Measurements from ENCODE around the gene ARMC7.
"Not testable (repeated sequence)": the region's sequence is repeated elsewhere in the genome, so short reads cannot be mapped to it uniquely, and the experiment has no call there.

Gene ARMC7

DNA sequence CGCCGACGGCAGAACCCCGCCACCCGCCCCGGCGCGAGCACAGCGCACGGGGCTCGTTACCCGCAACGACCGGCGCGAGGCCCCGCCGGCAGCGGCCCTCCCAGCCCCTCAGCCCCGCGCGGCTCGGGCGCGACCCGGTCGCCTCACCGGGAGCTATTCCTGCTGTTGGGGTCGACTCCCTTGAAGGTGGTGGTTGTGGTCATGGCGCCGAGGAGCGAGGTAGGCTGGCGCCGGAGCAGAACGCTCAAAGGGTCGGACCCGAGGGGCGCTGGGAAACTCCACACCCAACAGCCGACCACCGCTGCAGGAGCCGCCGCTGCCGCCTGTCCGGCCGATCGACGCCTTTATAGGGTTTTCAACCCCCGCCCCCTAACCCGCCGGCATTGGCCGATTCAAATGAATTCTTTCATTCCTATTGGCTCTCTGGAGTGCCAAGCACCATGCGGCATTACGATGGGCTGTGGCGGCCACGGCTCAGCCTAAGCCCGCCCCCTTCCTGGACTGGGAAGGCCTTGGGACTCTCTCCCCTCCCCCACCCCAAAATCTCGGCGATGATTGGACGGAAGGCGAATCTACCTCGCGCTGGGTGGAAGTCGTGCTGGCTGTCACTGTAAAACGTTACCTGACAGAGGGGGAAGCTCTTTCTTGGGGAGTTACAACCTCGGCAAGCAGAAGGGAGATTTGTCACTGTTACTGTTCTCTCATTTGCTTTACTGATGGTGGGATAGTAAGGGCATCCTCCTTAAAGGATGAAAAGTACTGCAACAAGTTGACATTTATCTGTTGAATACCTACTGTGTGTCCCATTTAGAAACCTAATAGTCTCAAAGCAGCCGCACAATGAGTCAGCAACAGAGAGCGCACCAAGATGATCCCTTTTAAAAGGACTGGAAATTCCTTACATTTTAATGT is 44.7 kb downstream of the ARMC7 start, which contains the start of gene JPT1:
TSS of gene JPT1 (minus strand) at position 318 of the 912 bp plus-strand sequence. CDS start at position 203, 115 bp downstream.
- peak; percentile 91 to 99 (median 96) for DNase-seq

DNA sequence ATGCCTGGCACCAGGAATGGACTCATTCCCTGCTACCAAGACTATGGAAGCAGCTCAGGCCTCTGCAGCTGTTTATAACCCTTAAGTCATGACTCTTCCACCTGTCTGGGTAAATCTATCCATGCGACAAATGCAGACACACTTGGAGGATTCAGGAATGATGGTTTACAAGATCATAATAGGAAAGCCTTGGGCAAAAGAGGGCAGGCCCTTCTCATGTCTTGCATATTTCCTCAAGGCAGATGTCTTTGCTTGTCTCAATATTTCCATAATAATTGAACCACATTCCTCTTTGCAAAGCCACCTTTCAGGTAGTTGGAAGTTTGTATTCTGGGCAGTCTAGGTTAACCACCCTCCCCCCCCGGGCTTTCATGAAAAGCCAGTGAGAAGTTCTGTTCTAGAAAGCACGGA is 45.4 kb downstream of the ARMC7 start:
- DNase-seq = no peak

DNA sequence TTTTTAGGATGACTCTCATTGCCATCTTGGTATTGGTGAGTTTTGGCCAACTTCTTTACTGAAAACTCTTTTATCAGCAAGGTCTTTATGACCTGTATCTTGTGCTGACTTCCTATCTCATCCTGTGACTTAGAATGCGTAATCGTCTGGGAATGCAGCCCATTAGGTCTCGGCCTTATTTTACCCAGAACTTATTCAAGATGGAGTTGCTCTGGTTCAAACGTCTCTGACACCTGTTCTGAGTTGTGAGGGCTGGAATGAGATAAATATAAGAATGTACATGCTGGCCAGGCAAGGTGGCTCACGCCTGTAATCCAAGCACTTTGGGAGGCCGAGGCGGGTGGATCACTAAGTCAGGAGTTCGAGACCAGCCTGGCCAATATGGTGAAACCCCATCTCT is 48.7 kb downstream of the ARMC7 start:
- DNase-seq = not testable (repeated sequence)

DNA sequence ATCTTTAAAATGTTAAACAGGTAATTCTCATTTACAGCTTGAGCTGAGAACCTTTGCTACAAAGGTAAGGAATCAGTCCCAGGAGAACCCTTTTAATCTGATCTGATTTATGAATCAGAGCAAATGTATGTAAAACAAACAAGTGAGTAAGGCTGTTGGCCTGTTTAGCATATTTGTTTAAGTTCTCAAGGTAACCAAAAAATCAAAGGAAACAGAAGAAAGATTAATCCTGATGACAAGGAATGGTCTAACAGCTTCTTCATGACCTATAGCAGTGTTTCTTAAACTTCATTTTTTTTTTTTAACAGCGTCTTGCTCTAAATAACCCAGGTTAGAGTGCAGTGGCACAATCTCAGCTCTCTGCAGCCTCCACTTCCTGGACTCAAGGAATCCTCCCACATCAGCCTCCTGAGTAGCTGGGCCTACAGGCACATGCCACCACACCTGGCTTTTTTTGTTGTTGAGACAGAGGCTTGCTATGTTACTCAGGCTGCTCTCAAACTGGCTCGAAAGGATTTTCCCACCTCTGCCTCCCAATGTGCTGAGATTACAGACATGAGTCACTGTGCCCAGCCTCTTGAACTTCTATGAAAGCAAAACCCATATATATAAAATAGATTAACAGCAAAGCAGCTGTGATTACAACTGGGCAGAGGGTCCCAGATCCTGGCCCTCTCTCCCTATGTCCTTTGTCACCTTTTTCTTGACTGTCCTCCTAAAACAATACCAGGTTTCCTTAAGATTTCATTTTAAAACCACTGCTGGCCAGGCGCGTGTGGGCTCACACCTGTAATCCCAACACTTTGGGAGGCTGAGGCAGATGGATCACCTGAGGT is 49.6 kb downstream of the ARMC7 start:
- no peak for DNase-seq

DNA sequence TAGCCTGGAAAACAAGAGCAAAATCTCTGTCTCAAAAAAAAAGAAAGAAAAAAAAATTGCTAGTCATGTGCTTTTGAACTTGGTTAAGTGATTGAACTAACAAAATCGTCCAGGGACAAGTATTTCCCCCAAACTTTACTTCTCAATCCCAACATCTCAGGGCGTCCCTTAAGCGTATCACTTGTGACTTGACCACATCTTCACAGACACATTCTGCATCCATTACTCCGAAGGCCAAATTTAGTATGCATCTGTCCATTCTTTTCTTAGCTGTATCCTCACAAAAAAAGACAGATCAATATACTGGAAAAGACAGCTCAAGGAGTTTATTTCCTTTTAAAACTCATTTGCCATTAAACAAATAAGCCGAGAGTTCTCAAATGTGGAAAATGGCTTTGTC is 50.4 kb downstream of the ARMC7 start:
- DNase-seq = no peak

DNA sequence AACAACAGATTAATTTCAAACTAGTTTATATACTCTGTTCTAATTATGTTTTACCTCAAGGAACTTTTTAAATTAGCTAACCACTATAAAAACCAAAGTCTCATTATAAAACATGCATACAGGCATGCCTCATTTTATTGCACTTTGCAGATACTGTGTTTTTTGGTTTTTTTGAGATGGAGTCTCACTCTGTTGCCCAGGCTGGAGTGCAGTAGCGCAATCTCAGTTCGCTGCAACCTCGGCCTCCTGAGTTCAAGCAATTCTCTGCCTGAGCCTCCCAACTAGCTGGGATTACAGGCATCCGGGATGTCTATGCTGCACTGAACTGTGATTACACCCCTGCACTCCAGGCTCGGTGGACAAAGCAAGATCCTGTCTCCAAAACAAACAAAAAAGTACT is 53.3 kb downstream of the ARMC7 start:
- DNase-seq = no peak

DNA sequence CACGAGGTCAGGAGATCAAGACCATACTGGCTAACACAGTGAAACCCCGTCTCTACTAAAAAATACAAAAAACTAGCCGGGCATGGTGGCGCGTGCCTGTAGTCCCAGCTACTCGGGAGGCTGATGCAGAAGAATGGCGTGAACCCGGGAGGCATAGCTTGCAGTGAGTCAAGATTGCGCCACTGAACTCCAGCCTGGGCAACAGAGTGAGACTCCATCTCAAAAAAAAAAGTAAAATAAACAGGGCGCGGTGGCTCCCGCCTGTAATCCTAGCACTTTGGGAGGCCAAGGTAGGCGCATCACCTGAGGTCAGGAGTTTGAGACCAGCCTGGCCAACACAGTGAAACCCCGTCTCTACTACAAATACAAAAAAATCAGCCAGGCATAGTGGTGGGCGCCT is 54.8 kb downstream of the ARMC7 start:
- not testable (repeated sequence) for DNase-seq

DNA sequence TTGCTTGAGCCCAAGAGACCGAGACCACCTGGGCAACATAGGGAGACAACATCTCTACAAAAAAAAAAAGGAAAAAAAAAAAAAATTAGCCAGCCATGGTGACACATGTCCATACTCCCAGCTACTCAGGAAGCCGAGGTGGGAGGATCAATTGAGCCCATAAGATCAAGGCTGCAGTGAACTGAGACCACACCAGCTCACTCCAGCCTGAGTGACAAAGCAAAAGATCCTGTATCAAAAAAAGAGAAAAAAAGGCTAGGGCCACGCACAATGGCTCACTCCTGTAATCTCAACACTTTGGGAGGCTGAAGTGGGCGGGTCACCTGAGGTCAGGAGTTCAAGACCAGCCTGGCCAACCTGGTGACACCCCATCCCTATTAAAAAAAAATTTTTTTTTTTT is 59.2 kb downstream of the ARMC7 start:
- DNase-seq = no peak

DNA sequence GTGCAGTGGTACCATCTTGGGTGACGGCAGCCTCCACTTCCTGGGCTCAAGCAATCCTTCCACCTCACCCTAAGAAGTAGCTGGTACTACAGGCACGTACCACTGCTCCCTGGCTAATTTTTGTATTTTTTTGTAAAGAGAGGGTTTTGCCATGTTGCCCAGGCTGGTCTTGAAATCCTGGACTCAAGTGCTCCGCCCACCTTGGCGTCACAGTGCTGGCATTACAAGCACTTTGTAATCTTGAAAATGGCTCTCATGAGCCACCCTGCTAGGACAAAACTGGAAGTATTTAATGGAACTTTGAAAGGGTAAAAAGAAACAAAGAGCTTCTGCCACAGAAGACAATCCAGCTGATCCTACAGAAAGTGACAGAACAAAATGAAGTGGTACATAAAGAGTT is 63.8 kb downstream of the ARMC7 start:
- no peak for DNase-seq

DNA sequence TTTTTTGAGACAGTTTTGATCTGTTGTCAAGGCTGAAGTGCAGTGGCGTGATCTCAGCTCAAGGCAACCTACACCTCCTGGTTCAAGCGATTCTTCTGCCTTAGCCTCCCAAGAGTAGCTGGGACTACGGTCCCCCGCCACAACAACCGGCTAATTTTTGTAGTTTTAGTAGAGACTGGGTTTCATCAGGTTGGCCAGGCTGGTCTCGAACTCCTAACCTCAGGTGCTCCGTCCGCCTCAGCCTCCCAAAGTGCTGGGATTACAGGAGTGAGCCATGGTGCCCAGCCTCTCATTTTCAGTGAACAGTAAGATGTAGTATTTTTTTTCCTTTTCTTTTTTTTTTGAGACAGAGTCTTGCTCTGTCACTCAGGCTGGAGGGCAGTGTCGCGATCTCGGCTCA is 65.2 kb downstream of the ARMC7 start:
- no peak for DNase-seq

DNA sequence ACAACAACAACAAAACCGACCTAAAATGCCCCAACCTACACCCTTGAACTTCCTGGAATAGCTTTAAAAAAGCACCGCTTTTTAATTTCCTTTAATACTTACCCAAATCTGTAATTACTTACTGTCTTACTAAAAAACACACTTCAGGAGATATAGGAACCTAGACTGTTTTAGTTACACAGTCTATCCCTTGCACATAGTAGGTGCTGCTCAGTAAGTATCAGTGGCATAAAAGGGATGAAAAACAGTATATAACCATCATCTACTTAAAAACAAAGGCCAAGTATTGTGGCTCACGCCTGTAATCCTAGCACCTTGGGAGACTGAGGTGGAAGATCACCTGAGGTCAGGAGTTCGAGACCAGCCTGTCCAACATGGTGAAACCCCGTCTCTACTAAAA is 66.9 kb downstream of the ARMC7 start:
- DNase-seq = no peak

DNA sequence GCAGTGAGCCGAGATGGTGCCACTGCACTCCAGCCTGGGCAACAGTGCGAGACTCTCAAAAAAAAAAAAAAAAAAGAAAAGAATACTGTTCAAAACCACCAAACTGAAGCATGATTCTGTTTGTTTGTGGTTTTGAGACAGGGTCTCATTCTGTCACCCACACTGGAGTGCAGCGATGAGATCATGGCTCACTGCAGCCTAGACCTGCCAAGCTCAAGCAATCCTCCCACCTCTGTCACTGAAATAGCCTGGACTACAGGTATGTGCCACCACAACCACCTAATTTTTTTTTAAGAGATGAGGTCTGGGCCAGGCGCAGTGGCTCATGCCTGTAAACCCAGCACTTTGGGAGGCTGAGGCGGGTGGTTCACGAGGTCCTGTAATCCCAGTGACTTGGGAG is 68.7 kb downstream of the ARMC7 start:
- peak in 1 of 5 experiments; percentile 43 for DNase-seq

Data from T-helper 2 cell (primary cell).